PFSK-1 (cell line): ENCODE results near the gene CEP120.

Source experiments
- SIN3A ChIP-seq: IDR thresholded peaks from 2 replicates; pipeline ENCODE4 v1.6.1; 2012; ENCODE audit warnings: mild to moderate bottlenecking, low read length, moderate library complexity, borderline replicate concordance; ENCODE audit not compliant: insufficient read depth
- TF ChIP-seq, protein P1 (sequence below), 2 experiments: IDR thresholded peaks; 2 replicates each; pipeline versions ENCODE4 v1.6.1 to v1.8.0; 2011 to 2012; ENCODE audit warnings: low read depth in 2 of 2, low read length in 2 of 2, control low read depth in 1 of 2, inconsistent platforms in 1 of 2, mild to moderate bottlenecking in 1 of 2, moderate library complexity in 1 of 2; ENCODE audit not compliant: insufficient read depth in 1 of 2

DNA sequence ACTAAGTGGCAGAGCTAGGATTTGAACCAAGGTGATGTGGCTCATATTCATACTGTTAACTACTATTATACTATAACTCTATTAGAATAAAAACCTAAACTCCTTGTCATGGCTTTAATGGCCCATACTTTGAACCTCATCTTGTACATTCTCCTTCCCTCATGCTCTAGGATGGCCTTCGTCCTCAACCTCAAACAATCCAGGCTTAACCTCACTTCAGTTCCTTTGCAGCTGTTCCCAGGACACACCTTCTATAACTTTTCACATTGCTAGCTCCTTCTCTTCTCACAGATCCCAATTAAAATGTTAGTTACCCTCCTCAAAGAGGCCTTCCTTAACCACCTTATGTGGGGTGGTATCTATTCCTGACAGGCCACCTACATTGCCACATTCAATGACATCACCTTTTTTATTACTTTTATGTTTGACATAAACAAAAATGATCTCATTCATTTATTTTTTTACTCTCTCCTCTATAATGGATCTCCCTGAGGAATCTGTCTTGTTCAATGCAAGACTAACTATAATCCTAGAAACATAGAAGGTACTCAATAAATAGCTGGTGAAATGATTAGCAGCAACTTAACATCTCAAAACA lies 53.7 kb downstream of the CEP120 start:
- TF ChIP-seq, protein P1, sequence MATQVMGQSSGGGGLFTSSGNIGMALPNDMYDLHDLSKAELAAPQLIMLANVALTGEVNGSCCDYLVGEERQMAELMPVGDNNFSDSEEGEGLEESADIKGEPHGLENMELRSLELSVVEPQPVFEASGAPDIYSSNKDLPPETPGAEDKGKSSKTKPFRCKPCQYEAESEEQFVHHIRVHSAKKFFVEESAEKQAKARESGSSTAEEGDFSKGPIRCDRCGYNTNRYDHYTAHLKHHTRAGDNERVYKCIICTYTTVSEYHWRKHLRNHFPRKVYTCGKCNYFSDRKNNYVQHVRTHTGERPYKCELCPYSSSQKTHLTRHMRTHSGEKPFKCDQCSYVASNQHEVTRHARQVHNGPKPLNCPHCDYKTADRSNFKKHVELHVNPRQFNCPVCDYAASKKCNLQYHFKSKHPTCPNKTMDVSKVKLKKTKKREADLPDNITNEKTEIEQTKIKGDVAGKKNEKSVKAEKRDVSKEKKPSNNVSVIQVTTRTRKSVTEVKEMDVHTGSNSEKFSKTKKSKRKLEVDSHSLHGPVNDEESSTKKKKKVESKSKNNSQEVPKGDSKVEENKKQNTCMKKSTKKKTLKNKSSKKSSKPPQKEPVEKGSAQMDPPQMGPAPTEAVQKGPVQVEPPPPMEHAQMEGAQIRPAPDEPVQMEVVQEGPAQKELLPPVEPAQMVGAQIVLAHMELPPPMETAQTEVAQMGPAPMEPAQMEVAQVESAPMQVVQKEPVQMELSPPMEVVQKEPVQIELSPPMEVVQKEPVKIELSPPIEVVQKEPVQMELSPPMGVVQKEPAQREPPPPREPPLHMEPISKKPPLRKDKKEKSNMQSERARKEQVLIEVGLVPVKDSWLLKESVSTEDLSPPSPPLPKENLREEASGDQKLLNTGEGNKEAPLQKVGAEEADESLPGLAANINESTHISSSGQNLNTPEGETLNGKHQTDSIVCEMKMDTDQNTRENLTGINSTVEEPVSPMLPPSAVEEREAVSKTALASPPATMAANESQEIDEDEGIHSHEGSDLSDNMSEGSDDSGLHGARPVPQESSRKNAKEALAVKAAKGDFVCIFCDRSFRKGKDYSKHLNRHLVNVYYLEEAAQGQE (IDR thresholded peaks at IDR 0.05; ENCODE audit: insufficient read depth in 1 of 2, low read depth in 2 of 2, low read length in 2 of 2): no peak
- TF ChIP-seq SIN3A: no peak
